ENCODE results near the gene FDXR.

Gene FDXR

DNA sequence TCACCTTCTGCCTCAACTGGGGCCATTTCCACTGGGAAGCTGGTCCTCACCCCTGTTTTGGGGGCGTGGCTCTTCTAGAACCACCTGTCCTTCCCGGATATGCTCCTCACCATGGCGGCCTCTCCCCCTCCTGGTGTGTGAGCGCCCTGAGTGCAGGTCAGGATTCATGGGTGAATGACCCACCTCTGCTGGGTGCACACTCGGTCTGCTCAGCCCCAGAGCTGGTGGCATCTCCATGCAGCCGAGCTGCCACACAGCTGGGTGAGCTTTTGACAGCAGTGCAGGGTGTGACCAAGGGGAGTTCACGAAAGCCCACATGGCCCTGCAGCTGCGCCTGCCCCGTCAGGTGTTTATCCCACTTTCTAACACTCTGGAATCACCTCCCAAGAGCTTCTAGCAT lies 40.4 kb downstream of the FDXR start:
- no peak for DNase-seq (ENCODE audit: low read depth)
- no peak overlapping the region for H3K4me3 ChIP-seq (ENCODE audit: low read depth, low read length)
- TF ChIP-seq, protein P1, sequence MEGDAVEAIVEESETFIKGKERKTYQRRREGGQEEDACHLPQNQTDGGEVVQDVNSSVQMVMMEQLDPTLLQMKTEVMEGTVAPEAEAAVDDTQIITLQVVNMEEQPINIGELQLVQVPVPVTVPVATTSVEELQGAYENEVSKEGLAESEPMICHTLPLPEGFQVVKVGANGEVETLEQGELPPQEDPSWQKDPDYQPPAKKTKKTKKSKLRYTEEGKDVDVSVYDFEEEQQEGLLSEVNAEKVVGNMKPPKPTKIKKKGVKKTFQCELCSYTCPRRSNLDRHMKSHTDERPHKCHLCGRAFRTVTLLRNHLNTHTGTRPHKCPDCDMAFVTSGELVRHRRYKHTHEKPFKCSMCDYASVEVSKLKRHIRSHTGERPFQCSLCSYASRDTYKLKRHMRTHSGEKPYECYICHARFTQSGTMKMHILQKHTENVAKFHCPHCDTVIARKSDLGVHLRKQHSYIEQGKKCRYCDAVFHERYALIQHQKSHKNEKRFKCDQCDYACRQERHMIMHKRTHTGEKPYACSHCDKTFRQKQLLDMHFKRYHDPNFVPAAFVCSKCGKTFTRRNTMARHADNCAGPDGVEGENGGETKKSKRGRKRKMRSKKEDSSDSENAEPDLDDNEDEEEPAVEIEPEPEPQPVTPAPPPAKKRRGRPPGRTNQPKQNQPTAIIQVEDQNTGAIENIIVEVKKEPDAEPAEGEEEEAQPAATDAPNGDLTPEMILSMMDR (IDR thresholded peaks at IDR 0.05; ENCODE audit: low read depth, low read length, missing control alignments) = no peak

DNA sequence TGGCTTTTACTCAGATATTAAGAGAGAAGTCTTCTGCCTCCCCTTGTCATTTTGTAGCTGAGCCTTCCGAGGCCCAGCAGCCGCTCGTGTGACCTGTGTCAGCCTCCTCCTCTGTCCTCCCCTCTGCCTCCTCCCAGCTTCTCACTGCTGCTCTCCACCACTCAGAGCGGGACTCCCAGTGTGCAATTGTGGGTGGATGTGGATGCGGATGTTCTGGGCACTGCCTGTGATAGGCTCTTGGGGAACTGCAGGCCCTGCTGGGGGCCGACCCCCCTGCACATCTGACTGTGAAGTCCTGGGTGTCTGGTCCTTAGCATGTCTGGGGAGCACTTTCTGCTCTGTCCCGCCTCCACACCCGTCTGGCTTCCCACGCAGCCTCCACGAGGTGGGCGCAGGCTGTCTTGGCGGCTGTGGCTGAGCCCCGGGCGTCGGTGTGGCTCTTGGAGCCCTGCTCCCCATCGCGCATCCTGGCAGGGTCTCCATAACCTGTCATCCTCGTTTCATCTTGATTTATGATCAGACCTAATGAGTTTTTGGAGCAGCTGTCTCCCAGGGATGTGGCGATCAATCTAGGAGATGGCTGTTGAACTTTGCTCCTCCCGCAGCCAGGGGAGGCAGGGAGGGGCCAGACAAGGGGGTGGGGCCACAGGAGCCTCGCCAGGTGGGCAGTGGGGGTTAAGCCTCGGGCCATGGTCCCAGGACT lies 41.2 kb downstream of the FDXR start:
- no peak for DNase-seq (ENCODE audit: low read depth)
- no peak overlapping the region for H3K4me3 ChIP-seq (ENCODE audit: low read depth, low read length)
- TF ChIP-seq, protein P1 (IDR thresholded peaks at IDR 0.05; ENCODE audit: low read depth, low read length, missing control alignments) = no peak

DNA sequence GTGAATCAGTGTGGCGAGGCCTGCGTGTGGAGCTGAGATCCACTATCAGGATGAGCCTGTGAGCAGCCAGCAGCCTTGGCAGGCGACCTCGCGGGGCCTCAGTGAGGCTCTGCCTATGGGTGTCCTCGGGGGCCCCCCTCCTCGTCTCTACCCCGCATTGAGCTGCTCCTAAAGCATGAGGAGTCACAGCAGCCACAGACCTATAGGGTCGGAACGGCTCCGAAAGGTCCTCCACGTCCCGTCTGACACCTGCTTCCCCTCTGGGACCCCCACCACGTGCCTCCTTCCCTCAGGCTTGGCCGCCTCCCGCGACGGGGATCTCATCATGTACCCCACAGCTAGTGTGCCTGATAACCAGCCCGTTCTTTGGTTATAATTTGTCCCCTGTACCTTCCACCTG lies 41.9 kb downstream of the FDXR start:
- TF ChIP-seq, protein P1 (IDR thresholded peaks at IDR 0.05; ENCODE audit: low read depth, low read length, missing control alignments) = no peak
- H3K4me3 ChIP-seq (ENCODE audit: low read depth, low read length) = no peak overlapping the region
- DNase-seq (ENCODE audit: low read depth) = no peak

DNA sequence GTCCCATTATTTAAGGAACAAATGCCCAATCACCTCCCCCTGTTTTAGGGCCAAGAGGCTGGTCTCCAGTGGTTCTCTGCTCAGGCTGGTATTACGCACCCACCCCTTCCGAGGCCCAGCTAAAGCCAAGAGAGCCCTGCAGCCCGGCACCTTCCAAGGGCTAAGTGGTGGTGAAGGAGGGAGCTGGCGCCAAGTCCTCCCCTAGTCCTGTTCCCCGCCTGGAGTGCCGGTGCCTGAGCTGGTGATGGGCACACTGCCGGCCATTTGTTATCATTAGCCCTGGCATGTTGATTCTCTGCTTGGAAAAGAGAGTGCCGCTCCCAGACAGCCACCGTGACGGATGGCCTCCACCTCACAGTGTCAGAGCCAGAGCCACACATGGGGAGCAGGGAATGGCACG lies 45.0 kb downstream of the FDXR start:
- H3K4me3 ChIP-seq (ENCODE audit: low read depth, low read length) = no peak overlapping the region
- no peak for DNase-seq (ENCODE audit: low read depth)
- TF ChIP-seq, protein P1 (IDR thresholded peaks at IDR 0.05; ENCODE audit: low read depth, low read length, missing control alignments) = no peak

DNA sequence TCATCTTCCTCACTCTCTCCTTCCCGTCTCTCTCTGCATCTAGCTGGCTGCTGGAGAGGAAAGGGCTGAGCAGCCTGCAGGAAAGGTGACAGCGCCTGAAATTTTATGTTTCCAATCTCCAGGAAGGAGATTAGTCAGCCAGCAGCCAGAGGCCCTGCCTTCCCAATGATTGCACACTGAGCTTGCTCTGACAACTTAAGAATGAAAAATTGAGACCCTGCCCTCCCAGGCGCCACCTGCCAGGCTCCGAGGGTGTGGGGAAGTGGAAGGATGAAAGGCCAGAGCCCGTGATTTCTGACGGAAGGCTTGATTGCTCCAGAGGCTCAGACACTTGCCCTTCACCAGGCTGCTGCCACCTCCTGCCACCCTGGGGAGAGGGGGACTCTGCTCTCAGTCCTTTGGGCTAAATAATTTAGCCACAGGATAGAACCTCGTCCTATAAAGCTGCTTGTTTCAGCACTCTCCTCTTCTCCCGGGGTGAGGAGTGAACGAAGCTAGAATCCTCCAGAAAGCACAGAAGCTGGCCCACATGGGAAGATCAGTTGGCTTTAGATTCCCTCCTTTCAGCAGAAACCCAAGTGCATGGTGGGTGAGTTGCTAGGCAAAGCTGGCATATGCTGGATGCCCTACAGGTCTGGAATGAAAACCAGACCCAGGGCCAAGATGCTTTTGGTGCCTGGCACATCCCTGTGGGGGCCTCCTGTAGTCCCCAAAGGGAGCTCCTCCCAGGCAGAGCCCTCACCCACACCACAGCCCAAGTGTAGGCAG lies 46.7 kb downstream of the FDXR start:
- no peak for DNase-seq (ENCODE audit: low read depth)
- no peak overlapping the region for H3K4me3 ChIP-seq (ENCODE audit: low read depth, low read length)
- TF ChIP-seq, protein P1 (IDR thresholded peaks at IDR 0.05; ENCODE audit: low read depth, low read length, missing control alignments) = no peak

DNA sequence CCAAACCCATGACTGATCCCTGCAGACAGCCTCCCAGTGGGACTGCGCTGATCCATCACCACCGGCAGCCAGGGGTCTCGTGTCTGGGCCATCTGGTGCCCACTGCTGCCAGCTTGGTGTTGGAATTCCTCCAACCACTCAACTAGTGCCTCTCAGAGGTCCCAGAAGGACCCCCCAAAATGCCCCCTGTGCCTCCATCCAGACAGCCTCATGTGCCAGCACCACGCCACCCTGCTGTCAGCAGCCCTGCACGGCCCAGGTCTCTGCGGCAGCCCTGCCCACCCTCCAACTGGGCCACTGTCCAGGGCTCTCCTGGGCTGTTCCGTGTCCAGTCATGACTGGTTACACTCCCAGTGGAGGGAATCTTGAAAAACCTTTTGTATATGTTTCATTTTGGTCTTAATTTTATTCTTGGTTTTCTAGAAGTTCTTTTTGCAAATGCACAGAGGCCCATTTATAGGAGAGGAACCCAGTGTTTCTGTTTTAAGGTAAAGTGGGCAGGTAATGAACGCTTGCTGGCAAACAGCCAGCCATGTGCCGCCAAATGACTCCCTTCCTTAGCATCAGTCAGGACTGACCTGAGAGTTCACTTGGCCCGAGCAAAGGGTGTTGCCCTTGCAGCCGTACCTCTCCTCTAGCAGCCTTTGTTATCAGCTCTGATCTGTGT lies 47.7 kb downstream of the FDXR start:
- no peak for DNase-seq (ENCODE audit: low read depth)
- TF ChIP-seq, protein P1 (IDR thresholded peaks at IDR 0.05; ENCODE audit: low read depth, low read length, missing control alignments) = no peak

More for the DNA sequence above, 47.7 kb downstream of the FDXR start:
- H3K4me3 ChIP-seq (ENCODE audit: low read depth, low read length) = no peak overlapping the region

Measured in GM12864 (cell line).